GM18502 (cell line): ENCODE data around the gene KCNJ5.

Source experiments
- ATAC-seq: cut with Tn5 transposase; IDR thresholded peaks from one replicate; pipeline ENCODE4 v1.9.1; 2021; ENCODE audit warnings: mild to moderate bottlenecking; ENCODE audit not compliant: unreplicated experiment, poor library complexity

The KCNJ5 gene

DNA sequence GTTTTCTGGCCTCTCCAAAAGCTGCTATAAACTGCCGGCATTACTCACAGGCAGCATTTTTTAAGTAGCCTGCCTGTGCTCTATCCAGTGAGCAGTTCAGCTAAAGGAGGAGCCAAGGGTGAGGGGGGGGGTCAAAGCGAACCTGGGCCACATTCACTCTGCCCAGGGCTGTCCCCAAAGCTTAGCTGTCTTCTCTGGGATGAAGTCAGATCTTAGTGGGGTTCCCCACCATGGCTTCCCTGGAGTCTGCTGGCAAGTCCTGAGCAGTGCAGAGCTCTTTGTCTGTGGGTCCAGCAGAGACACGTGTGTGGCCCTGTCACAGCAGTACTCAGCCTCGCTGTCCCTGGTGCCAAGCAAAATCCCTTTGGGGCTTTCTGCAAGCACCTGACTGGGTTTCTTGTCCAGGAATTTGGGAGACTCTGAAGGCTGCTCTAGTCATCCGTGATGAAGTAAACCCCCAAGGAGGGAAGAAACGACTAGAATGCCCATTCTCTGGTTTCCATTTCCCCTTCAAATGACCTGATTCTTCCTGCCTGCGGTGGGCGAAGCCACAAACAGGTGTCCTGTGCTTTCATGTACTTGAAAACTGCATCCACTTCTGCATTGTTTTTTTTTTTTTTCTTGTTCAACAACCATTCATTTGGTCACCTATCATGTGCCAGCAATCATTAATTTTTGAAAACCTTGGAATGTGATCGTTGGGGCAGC is 2.6 kb downstream of the KCNJ5 start:
- peak; percentile 70 for ATAC-seq

DNA sequence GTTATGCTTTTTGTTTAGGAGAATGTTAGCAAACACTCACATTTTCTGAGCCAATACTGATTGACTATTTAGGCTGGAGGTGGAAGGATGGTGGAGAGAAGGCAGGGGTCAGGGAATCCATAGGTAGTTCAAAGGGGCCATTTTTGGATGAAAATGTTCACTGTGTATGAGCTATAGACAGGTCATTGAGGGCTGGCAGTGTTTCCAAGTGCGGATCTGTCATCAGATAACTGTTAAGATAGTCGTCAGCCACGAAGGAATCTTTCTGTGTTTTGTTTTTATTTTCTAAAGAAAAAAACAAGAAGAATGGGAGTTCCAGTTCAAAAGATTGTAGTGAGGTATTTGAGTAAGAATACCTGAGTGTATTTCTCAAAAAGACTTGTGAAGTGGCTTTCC is 3.1 kb downstream of the KCNJ5 start:
- ATAC-seq, result peak; percentile 4

DNA sequence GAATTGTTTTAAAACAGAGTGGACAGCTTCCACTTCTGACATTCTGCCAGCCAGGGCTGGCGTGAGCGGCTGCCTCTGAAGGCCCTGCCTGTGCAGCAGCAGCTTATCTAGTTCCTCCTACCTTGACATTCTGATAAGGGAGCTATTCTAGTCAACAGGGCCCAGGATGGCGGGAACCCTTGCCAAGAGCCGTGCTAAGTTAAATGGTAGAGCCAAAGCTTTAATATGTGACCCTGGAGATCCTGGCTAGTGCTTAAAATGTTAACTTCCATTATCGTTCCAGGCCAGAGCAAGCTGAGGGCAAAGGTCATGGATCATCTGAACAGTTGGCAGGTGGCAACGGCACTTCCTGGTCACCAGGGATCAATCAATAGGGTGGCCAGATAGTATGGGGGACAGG is 3.5 kb downstream of the KCNJ5 start:
- ATAC-seq, result no peak

DNA sequence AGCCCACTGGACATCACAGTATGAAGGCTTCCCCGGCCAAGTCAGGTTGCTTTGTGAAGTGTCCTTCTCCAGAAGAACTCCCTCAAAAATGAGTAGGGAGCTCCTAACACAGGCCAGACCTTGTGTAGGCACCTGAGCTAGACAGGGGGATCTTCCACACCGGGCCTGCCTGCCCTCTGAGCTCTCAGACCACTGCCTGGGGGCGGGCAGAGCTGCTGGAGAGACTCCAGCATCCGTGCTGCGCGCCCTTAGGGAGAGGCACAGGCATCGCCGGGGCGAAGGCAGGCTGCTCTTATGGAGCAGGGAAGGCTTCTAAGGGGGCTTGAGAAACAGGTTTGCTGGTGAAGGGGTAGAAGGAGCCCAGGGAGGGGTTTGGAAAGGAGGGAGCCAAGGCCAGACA is 4.4 kb downstream of the KCNJ5 start:
- ATAC-seq, result no peak

DNA sequence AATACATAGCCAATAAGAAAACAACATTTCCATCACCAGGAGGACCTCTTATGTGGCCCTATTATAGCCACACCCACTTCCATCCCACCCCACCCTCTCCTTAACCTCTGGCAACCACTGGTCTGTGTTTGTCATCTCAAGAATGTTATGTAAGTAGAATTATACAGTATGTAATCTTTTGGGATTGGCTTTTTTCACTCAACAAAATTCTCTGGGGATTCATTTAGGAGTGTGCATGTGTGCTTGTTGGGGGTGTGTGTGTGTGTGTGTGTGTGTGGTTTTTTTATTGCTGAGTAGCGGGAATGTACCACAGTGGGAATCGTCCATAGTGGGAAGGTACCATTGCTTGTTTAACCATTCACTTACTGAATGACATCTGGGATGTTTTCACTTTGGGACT is 5.2 kb downstream of the KCNJ5 start:
- no peak for ATAC-seq

DNA sequence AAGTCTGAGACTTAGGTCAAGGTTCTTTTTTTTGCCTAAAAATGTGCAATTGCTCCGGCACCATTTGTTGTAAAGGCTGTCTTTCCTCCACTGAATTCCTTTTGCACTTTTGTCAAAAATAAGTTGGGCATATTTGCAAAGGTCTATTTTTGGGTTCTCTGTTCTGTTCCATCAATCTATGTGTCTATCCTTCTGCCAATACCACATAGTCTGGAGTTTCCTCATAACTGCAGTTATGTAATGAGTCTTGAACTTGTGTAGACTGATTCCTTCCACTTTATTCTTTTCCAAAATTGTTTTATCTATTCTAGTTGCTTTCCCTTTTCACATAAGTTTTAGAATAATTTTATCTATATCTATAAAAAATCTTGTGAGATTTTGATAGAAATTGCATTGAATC is 6.7 kb downstream of the KCNJ5 start:
- no peak for ATAC-seq

DNA sequence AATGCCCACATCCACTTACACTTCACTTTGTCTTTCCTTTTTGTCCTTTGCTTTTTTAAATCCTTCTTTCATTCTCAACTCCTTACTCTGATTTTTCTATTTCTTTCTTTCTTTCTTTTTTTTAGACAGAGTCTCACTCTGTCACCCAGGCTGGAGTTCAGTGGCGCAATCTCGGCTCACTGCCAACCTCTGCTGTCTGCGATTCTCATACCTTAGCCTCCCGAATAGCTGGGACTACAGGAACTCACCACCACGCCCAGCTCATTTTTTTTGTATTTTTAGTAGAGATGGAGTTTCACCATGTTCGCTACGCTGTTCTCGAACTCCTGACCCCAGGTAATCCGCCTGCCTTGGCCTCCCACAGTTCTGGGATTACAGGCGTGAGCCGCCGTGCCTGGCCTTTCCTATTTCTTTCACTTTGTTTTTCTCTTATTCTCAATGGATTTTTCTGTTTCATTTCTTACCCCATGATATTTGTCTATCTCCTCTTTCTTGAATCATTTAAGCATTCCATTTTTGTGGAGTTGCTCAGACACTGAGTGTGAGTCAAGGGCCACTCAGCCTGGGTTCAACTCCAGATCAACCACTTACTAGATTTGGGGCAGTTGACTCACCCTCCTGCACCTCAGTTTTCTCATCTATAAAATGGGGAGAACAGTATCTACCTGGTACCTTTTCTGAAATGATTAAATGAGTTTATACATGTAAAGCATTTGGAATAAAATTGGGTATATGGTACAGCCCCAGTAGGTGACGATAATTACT is 7.6 kb downstream of the KCNJ5 start:
- no peak for ATAC-seq

DNA sequence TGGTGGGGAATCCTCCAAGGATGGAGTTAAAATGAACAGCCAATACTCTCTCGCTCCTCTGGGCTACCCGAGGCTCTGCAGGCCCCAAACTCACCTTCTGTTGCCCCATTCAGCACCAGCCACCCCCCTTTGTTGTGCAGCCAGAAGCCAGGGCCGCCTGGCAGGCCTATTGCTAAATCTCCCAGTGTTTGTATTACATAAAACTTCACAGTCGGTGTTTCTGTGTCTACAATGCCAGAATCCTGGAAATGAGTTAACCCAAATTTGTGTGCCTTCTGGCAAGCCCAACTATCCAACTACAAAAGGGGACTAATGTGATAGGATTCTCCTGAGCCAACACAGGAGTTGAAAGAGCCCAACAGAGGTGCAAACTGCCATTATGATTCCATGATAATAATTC is 9.3 kb downstream of the KCNJ5 start:
- ATAC-seq, result no peak

DNA sequence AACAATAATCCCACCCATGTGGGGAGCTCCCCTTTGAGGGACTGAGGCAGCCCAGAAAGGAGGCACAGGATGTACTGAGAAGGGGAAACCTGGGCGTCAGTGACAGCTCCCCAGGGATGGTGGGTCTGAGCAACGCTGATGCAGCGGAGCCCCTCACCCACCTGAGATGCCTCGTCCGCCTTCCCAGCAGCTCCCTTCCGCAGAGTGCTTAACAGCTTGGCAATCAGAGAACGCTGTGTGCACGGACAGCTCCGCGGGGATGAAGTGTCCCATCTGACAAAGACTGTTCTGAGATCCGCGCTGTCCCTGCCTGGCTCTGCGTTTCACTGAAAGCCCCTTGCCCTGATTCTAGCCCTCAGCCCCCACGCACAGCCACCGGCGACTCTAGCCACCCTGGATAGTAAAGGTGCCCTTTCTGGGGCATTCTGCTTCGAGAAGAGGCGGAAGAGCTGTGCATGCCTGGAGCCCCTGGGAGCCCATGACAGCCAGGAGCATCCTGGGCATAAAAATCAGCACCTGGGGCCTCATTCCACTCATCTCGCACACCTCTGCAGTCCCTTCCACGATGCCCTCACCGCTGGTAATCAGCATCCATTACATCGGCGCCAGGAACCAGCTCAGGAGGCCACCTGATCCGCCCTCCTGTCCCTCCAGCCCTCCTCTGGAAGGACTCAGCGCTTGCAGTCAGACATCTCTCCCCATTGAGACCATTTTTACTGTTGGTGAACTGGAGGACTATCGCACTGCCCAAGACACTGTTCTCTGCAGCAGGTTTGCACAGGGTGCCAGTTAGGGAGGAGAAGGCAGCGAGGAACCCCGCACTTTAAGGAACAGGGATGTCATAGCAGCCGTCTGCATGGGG is 10.7 kb downstream of the KCNJ5 start:
- ATAC-seq, result no peak

DNA sequence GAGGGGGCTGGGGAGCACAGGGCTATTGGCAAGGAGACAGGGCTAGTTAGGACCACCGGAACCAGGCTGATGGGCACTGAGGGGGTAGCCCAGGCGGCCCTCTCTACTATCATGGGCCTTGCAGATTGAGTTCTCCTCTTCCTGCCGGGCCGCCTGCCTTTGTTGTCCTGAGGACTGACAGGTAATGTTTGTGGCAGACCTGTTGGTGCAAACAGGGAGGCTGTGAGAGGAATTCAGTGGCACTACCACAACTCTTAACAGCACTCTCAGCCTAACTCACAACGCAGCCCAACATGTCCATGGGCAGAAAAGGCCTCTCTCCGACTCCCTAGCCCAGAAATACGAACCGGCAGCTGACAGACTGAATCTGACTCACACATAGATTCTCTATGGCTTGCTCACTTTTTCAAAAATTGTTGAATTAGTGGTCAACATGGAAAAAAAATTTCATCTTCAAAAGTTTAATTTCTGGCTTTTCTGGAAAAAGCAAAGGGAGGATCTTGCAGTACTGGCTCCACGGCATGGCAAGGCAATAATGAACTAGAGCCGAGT is 11.4 kb downstream of the KCNJ5 start:
- no peak for ATAC-seq

DNA sequence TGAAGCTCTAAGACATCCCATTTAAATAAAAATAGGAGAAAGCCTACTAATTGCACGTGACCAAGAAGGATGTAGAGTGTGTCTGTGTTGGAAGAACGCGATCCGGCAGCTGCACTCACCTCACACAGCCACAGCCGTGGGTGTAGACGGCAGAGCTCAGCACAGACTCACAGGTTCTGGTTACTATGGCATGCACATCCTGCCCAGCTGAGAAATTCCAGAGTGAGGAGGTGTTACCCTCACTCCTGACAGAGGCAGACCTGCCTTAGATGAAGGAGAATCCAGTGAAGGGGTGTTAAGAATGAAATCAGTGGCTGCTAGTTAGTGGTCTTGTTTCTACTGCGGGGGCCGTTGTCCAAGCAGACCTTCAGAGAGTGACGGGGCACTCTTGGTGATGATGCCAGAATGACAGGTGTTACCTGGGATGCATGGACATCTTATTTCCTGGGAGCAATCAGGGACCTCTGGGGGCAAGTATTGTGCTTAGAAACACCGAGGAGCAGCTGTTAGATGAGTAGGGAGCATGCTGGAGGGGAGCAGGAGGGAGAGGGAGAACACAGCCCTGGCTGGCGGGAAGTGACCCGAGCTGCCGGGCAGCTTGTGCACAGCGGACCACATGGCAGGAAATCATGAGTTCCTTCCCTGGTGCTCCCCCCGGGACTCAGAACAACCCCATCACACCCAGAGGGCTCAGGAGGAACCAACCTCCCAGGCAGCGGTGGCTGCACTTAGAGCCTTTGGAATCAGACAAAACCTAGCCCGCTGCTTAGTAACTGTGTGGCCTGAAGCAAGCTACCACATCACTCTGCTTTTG is 12.3 kb downstream of the KCNJ5 start:
- ATAC-seq, result no peak

DNA sequence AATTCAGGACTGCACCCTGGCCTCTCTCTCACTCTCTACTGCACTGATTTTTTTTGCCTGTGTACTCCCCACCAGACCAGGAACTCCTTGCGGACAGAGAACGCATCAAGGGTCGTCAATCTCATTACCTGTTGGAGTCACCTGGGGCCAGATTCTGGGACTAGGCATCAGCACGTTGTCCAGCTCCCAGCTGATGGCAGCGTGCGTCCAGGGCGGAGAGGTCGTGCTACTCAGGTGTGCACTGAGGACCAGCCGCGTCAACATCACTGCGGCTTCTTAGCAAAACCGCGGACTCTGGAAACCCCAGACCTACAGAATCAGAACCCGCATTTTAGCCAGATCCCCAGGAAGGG is 13.1 kb downstream of the KCNJ5 start:
- ATAC-seq, result no peak

DNA sequence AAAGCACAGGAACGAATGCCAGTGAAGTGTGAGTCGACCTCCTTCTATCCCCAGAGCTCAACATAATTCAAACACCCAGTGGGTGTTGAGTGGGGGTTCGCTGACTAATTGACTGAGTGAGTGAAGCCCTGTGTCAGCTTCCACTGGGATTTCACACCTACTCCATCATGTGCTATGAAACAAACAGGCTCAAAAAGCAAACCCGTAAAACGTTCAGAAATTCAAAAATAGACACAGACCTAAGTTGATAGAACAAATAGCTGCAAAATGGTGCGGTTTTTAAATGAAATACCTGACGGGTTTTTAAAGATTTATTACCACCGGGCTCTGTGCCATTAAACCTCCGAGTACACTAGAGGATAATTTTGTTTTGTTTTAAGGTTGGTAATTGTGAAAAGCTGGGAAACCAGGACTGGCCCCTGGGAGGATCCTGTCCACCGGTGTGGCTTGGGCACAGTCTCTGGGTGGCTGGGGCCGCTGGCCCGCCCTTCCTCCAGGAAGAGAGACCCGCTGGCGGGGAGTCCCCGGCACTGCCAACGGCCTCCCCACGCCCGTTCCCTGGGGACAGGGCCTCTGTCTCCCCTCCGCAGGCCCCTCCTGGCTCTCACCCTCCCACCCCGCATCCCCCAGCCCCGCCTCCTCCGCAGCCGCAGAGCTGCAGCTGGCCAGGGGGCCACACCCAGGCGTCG is 13.6 kb downstream of the KCNJ5 start:
- peak; percentile 55 for ATAC-seq

DNA sequence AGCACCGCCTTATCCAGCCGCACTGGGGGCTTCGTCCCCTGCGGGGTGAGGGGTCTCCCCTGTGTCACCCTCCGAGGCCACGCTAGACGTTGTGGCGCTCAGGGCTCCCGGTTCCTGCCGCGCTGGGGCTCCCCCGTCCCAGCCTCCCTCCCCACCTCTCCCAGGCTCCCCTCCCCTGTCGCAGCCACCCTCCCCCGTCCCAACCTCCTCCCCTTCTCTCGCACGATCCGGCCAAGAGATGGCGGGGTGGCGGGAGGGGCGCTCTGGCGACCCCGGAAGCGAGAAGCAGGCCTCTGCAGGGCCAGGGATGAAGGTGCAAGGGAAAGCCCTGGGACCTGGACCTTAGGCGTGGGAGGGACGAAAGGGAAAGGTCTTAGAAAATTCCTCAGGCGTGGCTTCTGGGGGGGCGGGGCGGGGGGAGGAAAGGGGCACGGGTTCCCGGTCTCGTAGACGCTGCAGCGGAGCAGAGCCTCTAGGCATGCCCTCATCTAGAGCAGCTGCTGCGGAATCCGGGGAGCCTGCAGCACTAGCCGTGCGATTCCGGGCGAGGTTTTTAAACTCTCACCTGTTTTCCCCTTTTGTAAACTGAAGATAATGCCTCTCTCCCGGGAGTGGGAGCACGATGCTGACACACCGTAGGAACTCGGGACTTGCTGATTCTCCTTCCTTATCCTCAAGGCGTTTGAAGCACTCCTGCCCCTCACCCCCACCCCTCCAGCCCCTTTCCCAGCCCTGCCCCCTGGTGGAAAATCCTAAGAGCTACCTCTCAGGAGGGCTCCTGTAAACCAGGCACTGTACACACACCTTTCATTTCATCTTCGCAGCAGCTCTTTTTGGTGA is 14.4 kb downstream of the KCNJ5 start:
- ATAC-seq, result peak; percentile 63

DNA sequence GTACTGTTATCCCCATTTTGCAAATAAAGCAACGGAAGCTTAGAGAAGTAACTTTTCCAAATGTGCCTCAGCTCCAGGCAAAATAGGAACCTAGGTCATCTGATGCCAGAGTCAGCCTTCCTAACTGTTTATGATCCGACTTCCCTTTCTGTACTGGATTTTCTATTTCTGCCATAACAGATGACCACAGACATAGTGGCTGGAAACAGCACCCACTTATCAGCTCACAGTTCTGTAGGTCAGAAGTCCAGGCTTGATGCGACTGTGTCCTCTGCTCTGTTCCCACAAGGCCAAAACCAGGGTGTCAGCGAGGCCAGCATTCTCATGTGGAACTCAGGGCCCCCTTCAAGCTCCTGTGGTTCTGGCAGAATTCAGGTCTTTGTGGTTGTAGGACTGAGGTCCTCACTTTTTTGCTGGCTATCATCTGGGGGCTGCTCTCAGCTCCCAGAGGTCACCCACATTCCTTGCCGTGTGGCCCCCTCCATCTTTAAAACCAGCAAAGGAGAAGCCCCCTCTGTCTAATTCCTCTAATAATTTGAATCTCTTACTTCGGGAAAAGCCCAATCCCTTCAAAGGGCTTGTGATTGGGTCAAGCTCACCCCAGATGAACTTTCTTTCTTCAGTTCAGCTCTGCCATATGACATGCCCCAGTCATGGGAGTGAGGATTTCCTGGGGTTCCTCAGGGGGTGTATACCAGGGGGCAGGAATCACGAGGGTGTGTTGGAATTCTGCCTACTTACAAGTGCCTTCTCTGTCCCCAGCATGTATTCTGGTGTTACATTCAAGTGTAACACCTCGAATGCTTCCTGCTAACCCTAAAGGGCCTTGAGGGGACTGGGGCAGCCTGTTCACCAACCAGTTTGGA is 15.3 kb downstream of the KCNJ5 start:
- ATAC-seq, result no peak

DNA sequence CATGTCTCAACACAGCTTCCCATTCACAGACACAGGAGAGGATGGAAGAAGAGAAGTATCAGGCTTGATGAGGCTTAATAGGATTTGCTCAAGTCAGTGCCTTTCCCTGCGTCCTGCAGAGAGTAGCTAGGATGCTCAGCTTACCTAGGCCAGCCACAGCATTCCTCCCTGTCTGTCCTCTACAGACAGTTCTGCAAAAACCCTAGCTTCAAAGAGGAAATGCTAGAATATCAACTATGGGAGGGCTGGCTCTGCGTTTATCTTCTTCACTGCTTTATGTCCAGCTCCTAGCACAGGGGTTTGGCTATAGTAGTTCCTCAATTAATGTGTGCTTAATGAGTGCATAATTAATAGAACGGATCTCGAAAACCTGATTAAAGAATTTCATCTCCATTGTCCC is 16.4 kb downstream of the KCNJ5 start:
- no peak for ATAC-seq

DNA sequence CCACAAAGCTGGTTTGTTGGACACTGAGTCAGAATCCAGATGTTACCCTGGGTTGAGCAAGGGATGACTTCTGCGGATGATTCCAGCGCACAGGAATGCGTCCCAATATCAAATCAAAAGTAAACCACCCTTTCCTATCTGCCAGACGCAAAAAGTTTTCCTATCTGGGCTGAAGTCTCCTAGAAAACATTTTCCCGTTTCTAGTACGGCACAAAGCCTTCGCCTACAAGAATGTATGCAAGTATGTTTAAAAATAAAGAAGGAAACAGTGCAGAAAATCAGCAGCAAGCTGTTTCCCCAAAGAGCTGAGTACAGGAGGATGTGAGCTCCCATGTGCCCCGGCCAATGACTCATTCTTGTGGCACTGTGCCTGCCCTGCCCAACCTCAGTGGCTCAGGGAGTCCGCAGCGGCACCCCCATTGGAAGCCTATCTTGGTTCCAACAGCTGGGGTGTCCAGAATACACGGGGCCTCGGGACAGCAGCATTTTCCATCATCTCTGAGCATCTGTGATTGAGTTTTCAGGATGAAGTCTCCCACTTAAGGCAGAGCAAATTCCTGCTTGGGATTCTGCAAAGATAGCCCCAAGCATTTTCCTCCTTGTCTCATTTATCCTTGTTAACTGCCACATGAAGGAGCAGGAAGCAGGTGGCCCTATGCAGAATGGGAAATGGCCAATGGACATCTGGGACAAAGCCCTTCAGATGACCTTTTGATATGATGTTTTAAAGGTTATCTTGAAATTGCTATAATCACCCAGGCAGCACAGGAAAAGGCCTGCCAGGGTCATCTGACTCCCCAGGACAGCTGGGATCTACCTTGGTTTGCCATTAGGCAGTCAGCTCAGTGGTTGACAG is 17.5 kb downstream of the KCNJ5 start:
- ATAC-seq, result no peak
